Upper lobe of left lung (tissue), 6 donors: ENCODE results near the gene TAOK3. TPM values are rescaled to one million over a fixed set of nuclear protein-coding genes. Genes with fewer than 3 reads are reported as not detected.

ENCODE experiments used
- ATAC-seq, 2 donors: fragments of 200-7000 bp; cut with Tn5 transposase; one replicate each; pipeline ENCODE4 v1.9.1; 2022; ENCODE audit warnings: mild to moderate bottlenecking in 2 of 2, moderate library complexity in 2 of 2; ENCODE audit not compliant: low FRiP score in 2 of 2
- DNase-seq, 2 donors: peaks; one replicate each; pipeline ENCODE4 v3.0.0-alpha.2; 2019 to 2020
- H3K27ac ChIP-seq, 4 donors: fragments of 200-600 bp; sonication (generic); one replicate each; pipeline ENCODE4 v1.5.1; 2016 to 2019
- H3K27me3 ChIP-seq, 4 donors: fragments of 200-600 bp; sonication (generic); one replicate each; pipeline ENCODE4 v1.5.1; 2017 to 2019
- H3K36me3 ChIP-seq, 4 donors: fragments of 200-600 bp; sonication (generic); one replicate each; pipeline ENCODE4 v1.5.1; 2016 to 2019
- H3K4me1 ChIP-seq, 4 donors: fragments of 200-600 bp; sonication (generic); one replicate each; pipeline ENCODE4 v1.5.1; 2018 to 2019
- H3K4me3 ChIP-seq, 4 donors: fragments of 200-600 bp; sonication (generic); one replicate each; pipeline ENCODE4 v1.5.1; 2017 to 2019; ENCODE audit warnings: mild to moderate bottlenecking in 2 of 4, moderate library complexity in 1 of 4
- H3K9me3 ChIP-seq, 4 donors: fragments of 200-600 bp; sonication (generic); one replicate each; pipeline ENCODE4 v1.5.1; 2018 to 2019
- EP300 ChIP-seq, 4 donors: sonication (generic); formaldehyde crosslinking; IDR thresholded peaks; one replicate each; pipeline ENCODE4 v1.5.1; 2017; ENCODE audit warnings: antibody characterized with exemption in 4 of 4, control low read depth in 2 of 4
- POLR2A ChIP-seq, 4 donors: fragments of 450-650 bp; IDR thresholded peaks; one replicate each; pipeline ENCODE4 v1.5.1; 2016 to 2017; ENCODE audit warnings: antibody characterized with exemption in 4 of 4, mild to moderate bottlenecking in 2 of 4
- POLR2AphosphoS5 ChIP-seq, 2 donors: sonication (generic); formaldehyde crosslinking; IDR thresholded peaks; one replicate each; pipeline ENCODE4 v1.5.1; 2017; ENCODE audit warnings: antibody characterized with exemption in 2 of 2
- WGBS, 2 donors: methylation state at CpG; one replicate each; pipeline ENCODE4 v1.1.5; 2017 to 2018; 5-methylcytosine and 5-hydroxymethylcytosine counted together
- total RNA-seq, 6 donors: library from RNA; depleted of rRNA in 4 of 6; stranded (reverse); fragments of >200 nt in 4 of 6; gene quantifications; one replicate each; pipeline versions ENCODE4 v1.1.0 to v1.2.1, GENCODE V29; 2016 to 2021
- TF ChIP-seq, protein P1 (sequence below), 6 experiments: fragments of 450-650 bp in 4 of 6; fragments of 200-600 bp in 2 of 6; sonication (generic) in 2 of 6; IDR thresholded peaks; one replicate each; pipeline ENCODE4 v1.5.1; 2016 to 2019; ENCODE audit warnings: antibody characterized with exemption in 6 of 6
- donor health status: DM: no; HTN: no; CAD: no; lungs with moderate emphysema.
- donor health status: DM: no; HTN: yes; CAD: no; lungs with severe emphysema.

Gene TAOK3
- total RNA-seq, 6 donors from 2014 or later: 49.7 to 111 (median 67.8) TPM

DNA sequence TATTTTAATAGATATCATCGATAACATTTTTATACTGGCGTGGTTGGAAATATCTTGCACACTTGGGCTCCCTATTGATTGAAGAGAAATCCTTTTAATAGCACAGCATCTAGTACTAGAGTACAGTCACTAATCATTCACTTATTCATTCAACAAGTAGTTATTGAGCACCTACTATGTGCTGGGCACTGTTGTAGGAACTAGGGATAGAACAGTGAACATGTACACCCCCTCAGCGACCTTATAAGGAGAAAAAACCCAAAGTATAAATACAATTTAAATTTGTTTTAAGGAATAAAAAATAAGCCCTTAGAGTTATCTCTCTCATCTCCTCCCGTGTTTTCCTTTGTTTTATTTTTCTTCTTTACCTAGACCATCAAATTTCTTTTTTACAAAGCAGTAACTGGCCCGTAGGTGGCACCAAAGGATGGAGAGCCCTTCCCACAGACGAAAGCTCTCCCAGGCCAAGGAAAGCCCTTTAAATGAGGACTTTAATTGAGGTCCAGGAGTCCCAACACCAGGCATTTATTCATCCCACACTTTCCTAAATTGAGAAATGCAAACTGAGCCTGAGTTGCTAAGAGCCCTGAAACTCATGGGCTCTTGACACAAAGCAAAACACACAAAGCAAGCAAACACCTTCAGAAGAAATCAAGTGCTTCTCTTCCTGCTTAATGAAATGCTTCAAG, 207.8 kb downstream of the TAOK3 start:
- peaks cover 18 to 62% (median 28%) of the 10 kb centered on the region in 4 donors for H3K36me3 ChIP-seq
- 63% methylated on average over 6 of the region's 6 CpGs for WGBS, 2 donors
- H3K4me1 ChIP-seq: no peaks in the 10 kb centered on the region
- no peak for TF ChIP-seq EP300 (IDR thresholded peaks at IDR 0.05)
- no peak for TF ChIP-seq POLR2A (IDR thresholded peaks at IDR 0.05)
- no peak for TF ChIP-seq POLR2AphosphoS5 (IDR thresholded peaks at IDR 0.05)
- TF ChIP-seq, protein P1, sequence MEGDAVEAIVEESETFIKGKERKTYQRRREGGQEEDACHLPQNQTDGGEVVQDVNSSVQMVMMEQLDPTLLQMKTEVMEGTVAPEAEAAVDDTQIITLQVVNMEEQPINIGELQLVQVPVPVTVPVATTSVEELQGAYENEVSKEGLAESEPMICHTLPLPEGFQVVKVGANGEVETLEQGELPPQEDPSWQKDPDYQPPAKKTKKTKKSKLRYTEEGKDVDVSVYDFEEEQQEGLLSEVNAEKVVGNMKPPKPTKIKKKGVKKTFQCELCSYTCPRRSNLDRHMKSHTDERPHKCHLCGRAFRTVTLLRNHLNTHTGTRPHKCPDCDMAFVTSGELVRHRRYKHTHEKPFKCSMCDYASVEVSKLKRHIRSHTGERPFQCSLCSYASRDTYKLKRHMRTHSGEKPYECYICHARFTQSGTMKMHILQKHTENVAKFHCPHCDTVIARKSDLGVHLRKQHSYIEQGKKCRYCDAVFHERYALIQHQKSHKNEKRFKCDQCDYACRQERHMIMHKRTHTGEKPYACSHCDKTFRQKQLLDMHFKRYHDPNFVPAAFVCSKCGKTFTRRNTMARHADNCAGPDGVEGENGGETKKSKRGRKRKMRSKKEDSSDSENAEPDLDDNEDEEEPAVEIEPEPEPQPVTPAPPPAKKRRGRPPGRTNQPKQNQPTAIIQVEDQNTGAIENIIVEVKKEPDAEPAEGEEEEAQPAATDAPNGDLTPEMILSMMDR (IDR thresholded peaks at IDR 0.05): peak in 3 of 6 experiments; percentile 14 to 38 (median 29)
- H3K27me3 ChIP-seq: no peaks in the 10 kb centered on the region
- ATAC-seq: peak; percentile 43 to 85
- no peak overlapping the region for H3K27ac ChIP-seq
- no peak overlapping the region for H3K4me3 ChIP-seq
- no peaks in the 10 kb centered on the region for H3K9me3 ChIP-seq
- peak in 1 of 2 donors; percentile 39 for DNase-seq

DNA sequence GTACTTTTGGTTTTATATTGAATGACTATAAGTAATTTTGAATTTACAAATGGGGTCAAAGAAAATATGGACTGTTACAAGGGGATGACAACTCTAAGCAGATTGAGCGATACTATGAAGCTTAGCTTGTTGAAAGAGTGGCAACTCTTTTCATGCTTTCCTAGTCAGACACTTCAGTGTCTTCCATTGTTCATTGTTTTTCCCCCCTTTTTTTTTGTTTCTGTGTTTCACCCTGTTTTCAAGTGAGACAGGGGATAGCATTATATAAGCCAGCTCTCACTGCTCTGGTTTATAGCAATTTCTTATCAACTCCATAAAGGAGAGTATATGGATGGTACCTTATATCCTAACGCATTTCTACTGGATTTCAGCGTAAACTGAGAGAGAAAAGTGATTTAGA, 212.2 kb downstream of the TAOK3 start:
- H3K36me3 ChIP-seq: peaks cover 31 to 62% (median 44%) of the 10 kb centered on the region in 4 donors
- H3K27me3 ChIP-seq: no peaks in the 10 kb centered on the region
- H3K4me3 ChIP-seq: no peak overlapping the region
- H3K9me3 ChIP-seq: no peaks in the 10 kb centered on the region
- TF ChIP-seq, protein P1 (IDR thresholded peaks at IDR 0.05): no peak
- TF ChIP-seq EP300 (IDR thresholded peaks at IDR 0.05) (no peak), POLR2AphosphoS5 (IDR thresholded peaks at IDR 0.05) (no peak), POLR2A (IDR thresholded peaks at IDR 0.05) (no peak)
- DNase-seq (no peak), ATAC-seq (no peak)
- H3K27ac ChIP-seq: no peak overlapping the region
- 97 to 100% methylated on average over 3 of the region's 3 CpGs for WGBS, 2 donors
- H3K4me1 ChIP-seq: no peaks in the 10 kb centered on the region

DNA sequence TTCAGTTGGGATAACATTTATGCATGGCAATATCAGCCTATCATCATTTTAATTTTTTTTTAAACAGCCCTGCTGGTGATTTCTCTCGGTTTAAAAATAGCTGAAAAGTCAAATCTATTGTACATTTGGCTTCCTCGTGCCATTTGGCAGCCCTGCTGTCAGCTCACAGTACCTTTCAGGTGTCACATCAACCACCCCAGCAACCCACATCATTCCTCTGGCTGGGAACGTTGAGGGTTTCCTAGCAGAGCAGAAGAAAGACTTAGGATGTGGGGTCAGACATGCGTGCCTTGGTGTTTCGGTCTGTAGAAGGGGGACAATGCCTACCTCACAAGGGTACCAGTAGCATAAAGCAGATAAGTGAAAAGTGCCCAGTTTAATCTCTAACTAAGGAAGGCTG, 221.0 kb downstream of the TAOK3 start:
- TF ChIP-seq, protein P1 (IDR thresholded peaks at IDR 0.05): no peak
- no peak for TF ChIP-seq POLR2A (IDR thresholded peaks at IDR 0.05)
- no peak for TF ChIP-seq EP300 (IDR thresholded peaks at IDR 0.05)
- no peak for TF ChIP-seq POLR2AphosphoS5 (IDR thresholded peaks at IDR 0.05)
- DNase-seq: no peak
- Histone ChIP-seq H3K4me3 (no peak overlapping the region), H3K9me3 (no peaks in the 10 kb centered on the region), H3K4me1 (no peaks in the 10 kb centered on the region), H3K27me3 (no peaks in the 10 kb centered on the region), H3K36me3 (peaks cover 6 to 55% (median 16%) of the 10 kb centered on the region in 4 donors), H3K27ac (no peak overlapping the region)
- ATAC-seq: no peak
- WGBS, 2 donors: 85 to 90% methylated on average over 5 of the region's 5 CpGs

- no peak for TF ChIP-seq POLR2A (IDR thresholded peaks at IDR 0.05)
- TF ChIP-seq, protein P1 (IDR thresholded peaks at IDR 0.05): no peak
- WGBS, 2 donors: 48 to 60% methylated on average over 7 of the region's 7 CpGs
- Histone ChIP-seq H3K36me3 (peaks cover 6 to 63% (median 25%) of the 10 kb centered on the region in 4 donors), H3K27ac (no peak overlapping the region), H3K27me3 (no peaks in the 10 kb centered on the region), H3K4me1 (no peaks in the 10 kb centered on the region), H3K9me3 (no peaks in the 10 kb centered on the region), H3K4me3 (no peak overlapping the region)
- ATAC-seq (no peak), DNase-seq (no peak)
These were observed 222.1 kb downstream of the TAOK3 start for GRCh38 chr12:118150625-118151024.

- no peak for TF ChIP-seq POLR2AphosphoS5 (IDR thresholded peaks at IDR 0.05)
- no peak for TF ChIP-seq EP300 (IDR thresholded peaks at IDR 0.05)
- TF ChIP-seq POLR2A (IDR thresholded peaks at IDR 0.05): no peak
- TF ChIP-seq, protein P1 (IDR thresholded peaks at IDR 0.05): no peak
- WGBS, 2 donors: 93 to 96% methylated on average over 5 of the region's 5 CpGs
- no peaks in the 10 kb centered on the region for H3K27me3 ChIP-seq
- no peak overlapping the region for H3K27ac ChIP-seq
- no peaks in the 10 kb centered on the region for H3K9me3 ChIP-seq
- H3K36me3 ChIP-seq: peaks cover 12 to 81% (median 43%) of the 10 kb centered on the region in 4 donors
- no peaks in the 10 kb centered on the region for H3K4me1 ChIP-seq
- no peak for ATAC-seq
- no peak for DNase-seq
- no peak overlapping the region for H3K4me3 ChIP-seq
These were observed 224.4 kb downstream of the TAOK3 start for GRCh38 chr12:118148287-118148686.
